ENCODE data around the gene LMNA.
A peak's percentile ranks its signal among the peaks of the same experiment; 100 is the strongest.

LMNA gene

GRCh38 chr1:156148216-156148615, 33.7 kb downstream of the LMNA start:
- in situ Hi-C loops (cut with MboI; ENCODE audit: low sequenced_read_pairs, unreplicated experiment), result no loop called here
- TF ChIP-seq CTCF (IDR thresholded peaks at IDR 0.05; ENCODE audit: borderline replicate concordance, control extremely low read depth, extremely low read depth, insufficient read depth, missing control alignments), result no peak

GRCh38 chr1:156149374-156150332, 35.1 kb downstream of the LMNA start:
- in situ Hi-C loops (cut with MboI; ENCODE audit: low sequenced_read_pairs, unreplicated experiment), result no loop called here
- no peak for TF ChIP-seq CTCF (IDR thresholded peaks at IDR 0.05; ENCODE audit: borderline replicate concordance, control extremely low read depth, extremely low read depth, insufficient read depth, missing control alignments)

More at GRCh38 chr1:156148216-156148615, 33.7 kb downstream of the LMNA start:
- DNase-seq (ENCODE audit: low spot score), result no peak

GRCh38 chr1:156150333-156151011, 36.0 kb downstream of the LMNA start:
- DNase-seq (ENCODE audit: low spot score), result no peak
- no peak for TF ChIP-seq CTCF (IDR thresholded peaks at IDR 0.05; ENCODE audit: borderline replicate concordance, control extremely low read depth, extremely low read depth, insufficient read depth, missing control alignments)
- in situ Hi-C loops (cut with MboI; ENCODE audit: low sequenced_read_pairs, unreplicated experiment), result no loop called here

More at GRCh38 chr1:156149374-156150332, 35.1 kb downstream of the LMNA start:
- peak; percentile 77 for DNase-seq (ENCODE audit: low spot score)

GRCh38 chr1:156151093-156151688, 36.7 kb downstream of the LMNA start:
- TF ChIP-seq CTCF (IDR thresholded peaks at IDR 0.05; ENCODE audit: borderline replicate concordance, control extremely low read depth, extremely low read depth, insufficient read depth, missing control alignments), result no peak
- DNase-seq (ENCODE audit: low spot score), result no peak
- in situ Hi-C loops (cut with MboI; ENCODE audit: low sequenced_read_pairs, unreplicated experiment), result no loop called here

- no peak for DNase-seq (ENCODE audit: low spot score)
- in situ Hi-C loops (cut with MboI; ENCODE audit: low sequenced_read_pairs, unreplicated experiment), result no loop called here
- no peak for TF ChIP-seq CTCF (IDR thresholded peaks at IDR 0.05; ENCODE audit: borderline replicate concordance, control extremely low read depth, extremely low read depth, insufficient read depth, missing control alignments)
These were observed 38.1 kb downstream of the LMNA start for GRCh38 chr1:156152628-156153027.

GRCh38 chr1:156153362-156153761, 38.9 kb downstream of the LMNA start, which contains the start of gene SEMA4A:
SEMA4A (plus strand) TSS chr1:156153585; CDS start chr1:156154579, 994 bp downstream.
- in situ Hi-C loops (cut with MboI; ENCODE audit: low sequenced_read_pairs, unreplicated experiment), result no loop called here
- no peak for TF ChIP-seq CTCF (IDR thresholded peaks at IDR 0.05; ENCODE audit: borderline replicate concordance, control extremely low read depth, extremely low read depth, insufficient read depth, missing control alignments)
- DNase-seq (ENCODE audit: low spot score), result no peak
